Subcutaneous adipose tissue (tissue), 4 donors: Measurements from ENCODE around the gene IL1RAP. TPM values are rescaled to one million over a fixed set of nuclear protein-coding genes. Genes with fewer than 3 reads are reported as not detected.

Experiments
- CTCF ChIP-seq: fragments of 450-650 bp; IDR thresholded peaks from one replicate; pipeline ENCODE4 v1.5.1; 2016; ENCODE audit warnings: low read depth, mild to moderate bottlenecking, control low read depth, antibody characterized with exemption, moderate library complexity
- total RNA-seq, 4 donors: library from RNA; depleted of rRNA; stranded (reverse); fragments of >200 nt; gene quantifications; one replicate each; pipeline ENCODE4 v1.1.0, GENCODE V29; 2016

IL1RAP gene
- total RNA-seq, 4 donors from 2014 or later, result 4.7 to 18.9 (median 9.7) TPM

- TF ChIP-seq CTCF, result no peak
These were observed 21.1 kb downstream of the IL1RAP start for GRCh38 chr3:190534986-190535385.

- no peak for TF ChIP-seq CTCF
These were observed 23.3 kb downstream of the IL1RAP start for GRCh38 chr3:190537146-190537545.

GRCh38 chr3:190538288-190538687 lies 24.4 kb downstream of the IL1RAP start:
- no peak for TF ChIP-seq CTCF

- no peak for TF ChIP-seq CTCF
These were observed 25.6 kb downstream of the IL1RAP start for GRCh38 chr3:190539526-190539925.

GRCh38 chr3:190541008-190541407 lies 27.1 kb downstream of the IL1RAP start:
- no peak for TF ChIP-seq CTCF

GRCh38 chr3:190541560-190541959 lies 27.7 kb downstream of the IL1RAP start:
- no peak for TF ChIP-seq CTCF

- no peak for TF ChIP-seq CTCF
These were observed 29.0 kb downstream of the IL1RAP start for GRCh38 chr3:190542846-190543245.
